ENCODE measurements around the gene DCUN1D3.

The DCUN1D3 gene

GRCh38 chr16:20918486-20919239 lies 18.5 kb upstream of the DCUN1D3 start:
- DNase-seq (ENCODE audit: low read depth in 2 of 2): no peak

DNA sequence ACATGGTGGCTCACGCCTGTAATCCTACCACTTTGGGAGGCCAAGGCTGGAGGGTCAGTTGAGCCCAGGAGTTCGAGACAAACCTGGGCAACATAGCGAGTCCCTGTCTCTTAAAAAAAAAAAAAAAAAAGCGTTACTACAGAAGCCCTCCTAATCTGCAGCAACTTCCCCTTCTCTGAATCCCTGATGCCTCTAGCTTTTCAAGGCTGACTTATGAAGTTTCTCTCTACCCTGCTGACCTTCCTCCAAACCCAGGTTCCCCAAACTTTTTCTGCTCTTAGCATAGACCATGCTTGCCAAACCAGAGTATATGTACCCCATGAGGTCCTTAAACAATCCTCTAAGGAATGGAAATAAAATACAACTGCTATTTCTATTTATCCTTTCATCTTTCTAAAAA lies 16.8 kb upstream of the DCUN1D3 start:
- no peak for DNase-seq (ENCODE audit: low read depth in 2 of 2)

DNA sequence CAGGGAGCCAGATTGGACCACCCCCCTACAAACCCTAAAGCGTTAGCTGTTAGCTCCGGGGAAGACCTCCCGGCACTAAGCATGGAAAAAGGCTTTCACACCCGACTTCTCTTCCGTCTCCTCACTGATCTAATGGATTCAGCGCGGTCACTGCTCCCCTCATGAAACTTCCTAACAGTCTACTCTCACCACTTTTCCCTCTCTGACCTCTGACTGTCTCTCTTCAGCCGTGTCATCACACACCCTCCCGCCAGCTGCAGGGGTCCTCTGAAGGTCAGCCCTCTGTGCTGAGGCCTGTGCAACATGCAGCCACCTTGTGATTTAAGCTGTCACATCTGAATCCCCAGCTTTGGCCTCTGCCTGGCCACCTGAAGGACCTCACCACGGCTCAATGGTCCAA lies 16.1 kb upstream of the DCUN1D3 start:
- no peak for DNase-seq (ENCODE audit: low read depth in 2 of 2)

DNA sequence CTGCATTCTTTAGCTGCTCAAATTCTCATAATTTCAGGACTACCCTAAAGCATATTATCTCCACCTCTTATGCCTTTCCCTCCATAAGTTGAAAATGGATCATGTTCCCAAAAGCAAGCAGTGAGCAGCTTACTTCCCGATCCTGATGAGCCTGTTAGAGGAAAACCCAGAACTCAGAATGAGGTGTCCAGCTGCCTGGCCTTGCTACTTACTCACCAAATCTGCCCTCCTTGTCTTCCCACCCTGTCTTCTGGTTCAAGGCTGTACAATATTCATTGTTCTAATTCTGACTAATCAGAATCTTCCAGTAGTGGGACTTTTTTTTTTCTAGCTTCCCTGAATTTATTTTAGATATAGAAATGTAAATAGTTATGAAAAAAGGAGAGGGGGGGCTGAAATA lies 11.2 kb upstream of the DCUN1D3 start:
- DNase-seq (ENCODE audit: low read depth in 2 of 2): no peak

DNA sequence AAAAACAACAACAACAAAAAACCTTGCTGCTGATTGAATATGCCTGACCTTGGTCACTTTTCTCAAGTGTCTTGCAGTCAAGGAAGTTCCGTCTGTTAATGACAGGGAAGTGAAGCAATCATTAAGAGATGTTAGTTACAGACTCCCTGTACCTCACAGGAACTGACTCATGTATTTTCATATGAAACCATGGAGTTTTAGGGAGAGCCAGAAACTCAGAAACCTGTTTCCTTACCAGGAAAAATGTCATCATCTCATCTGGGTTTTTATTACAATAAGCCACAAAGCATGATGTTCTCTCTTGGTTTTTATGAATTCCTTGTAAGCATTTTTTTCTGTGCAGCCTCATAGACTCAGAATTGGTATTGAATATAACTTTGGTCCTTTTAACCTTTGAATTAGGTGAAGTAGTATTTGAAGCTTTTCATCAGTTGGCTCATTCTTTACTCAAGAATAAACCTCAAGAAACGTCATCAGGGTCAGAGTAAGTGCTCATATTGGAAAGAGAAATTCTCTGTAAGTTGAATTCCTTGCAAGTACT lies 10.7 kb upstream of the DCUN1D3 start:
- DNase-seq (ENCODE audit: low read depth in 2 of 2): no peak

DNA sequence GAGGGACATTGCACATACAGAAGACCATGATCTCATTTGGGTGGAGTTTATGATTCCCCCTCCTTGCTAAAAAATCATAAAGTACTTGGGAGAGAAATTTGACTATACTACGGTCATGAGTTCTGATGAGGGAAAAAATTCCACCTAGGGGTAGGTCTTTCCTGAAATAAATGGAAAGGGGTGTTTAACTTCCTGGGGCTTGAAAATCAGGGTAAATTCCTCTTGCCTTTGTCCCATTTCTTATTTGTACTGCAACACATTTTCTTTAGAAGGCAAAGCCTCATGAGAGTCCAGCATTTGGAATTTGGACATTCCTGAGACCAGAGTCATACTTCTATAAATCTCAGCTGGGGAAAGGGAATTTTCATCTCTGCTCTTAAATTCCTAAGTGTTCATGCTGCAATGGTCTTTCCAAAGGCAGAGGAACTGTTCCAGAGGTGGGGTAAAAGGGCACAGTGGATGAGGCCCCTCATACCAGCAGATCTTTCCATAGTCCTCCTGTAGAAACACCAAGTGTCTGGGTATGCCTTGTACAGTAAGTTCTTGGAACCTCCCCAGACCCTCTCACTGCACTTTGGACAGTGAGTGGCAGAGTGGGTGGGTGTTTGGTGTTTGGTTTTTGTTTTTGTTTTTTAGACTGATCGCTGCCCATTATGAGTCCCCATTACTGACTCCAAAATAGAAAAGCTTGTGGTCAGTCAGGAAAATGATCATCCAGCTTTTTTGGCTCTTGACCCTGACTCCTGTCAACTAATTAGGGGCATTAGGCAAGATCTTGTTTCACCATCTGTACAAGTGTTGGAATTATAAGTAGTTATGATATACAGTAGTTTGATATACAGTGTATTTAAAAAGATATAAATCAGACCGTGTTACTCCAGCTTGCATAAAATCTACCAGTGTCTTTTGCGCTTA lies 6.4 kb upstream of the DCUN1D3 start:
- DNase-seq (ENCODE audit: low read depth in 2 of 2): no peak

DNA sequence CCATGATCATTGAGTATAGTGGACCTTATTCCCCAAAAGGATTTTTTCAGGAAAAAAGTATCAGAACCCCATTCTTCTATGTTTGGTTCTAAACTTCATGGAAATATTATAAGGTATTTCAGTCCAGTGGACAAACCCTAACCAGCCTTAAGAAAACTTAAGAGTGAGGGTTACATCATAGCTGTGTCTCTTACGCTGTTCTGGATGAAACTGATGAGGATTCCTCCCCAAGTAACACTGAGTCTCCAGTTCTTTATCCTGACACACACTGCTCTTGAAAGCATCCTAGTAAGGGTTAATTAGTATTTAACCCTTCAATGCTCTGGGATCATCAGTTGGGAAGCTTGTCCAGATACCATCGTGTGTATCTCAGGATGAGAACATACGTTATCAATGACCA lies 5.4 kb upstream of the DCUN1D3 start:
- DNase-seq (ENCODE audit: low read depth in 2 of 2): no peak

DNA sequence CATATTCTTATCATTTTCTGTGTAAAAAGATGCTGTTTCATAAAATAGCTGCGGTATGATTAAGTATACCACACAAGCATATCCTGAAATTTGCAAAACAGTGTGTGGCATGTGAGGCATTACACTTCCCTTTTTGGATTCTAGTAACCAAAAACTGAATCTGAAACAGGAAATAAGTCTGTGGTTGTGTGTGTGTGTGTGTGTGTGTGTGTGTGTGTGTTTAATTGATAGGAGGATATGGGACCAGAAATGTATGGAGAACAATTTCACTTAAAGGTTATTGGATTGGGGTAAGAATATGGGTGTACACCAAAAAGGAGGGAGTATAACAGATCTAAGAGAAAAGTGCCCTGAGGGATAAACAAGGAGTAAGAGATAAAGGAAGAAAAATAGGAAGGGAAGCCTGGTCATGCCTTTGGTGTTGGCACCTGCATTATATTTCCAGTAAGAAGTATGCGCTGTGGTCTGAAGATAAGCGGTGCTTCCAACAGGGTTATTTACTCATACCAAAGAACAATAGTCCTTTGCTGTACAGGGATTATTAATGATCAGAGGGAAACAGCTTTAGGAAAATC lies 4.4 kb upstream of the DCUN1D3 start:
- DNase-seq (ENCODE audit: low read depth in 2 of 2): no peak

DNA sequence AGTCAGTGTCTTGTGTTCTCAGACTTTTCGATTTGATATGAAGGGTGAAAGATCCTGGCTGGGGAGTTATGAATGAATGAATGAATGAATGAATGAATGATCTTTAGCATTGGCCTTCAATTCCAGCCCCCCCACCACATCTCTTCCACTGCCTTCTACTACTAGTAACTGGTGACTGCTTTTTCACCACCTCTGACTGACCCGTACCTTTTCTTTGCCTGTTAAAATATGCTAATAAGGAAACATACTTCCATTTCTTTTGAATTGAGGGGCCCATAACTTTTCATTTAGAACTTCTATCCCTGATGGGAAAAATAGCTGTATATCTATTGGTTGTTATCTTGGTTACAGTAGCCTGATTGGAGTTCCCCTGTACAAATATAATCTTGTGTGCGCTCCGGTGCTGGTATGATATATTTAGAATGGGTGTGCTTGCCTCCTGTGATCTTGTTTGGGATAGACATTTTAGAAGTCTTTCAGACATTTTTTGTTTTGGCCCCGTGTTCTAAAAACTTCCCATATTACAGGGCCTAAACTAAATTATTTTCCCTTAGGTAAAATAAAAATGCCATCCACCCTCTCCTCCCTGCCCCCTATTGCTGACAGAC lies 3.8 kb upstream of the DCUN1D3 start:
- DNase-seq (ENCODE audit: low read depth in 2 of 2): no peak

GRCh38 chr16:20903116-20903898 lies 3.1 kb upstream of the DCUN1D3 start:
- DNase-seq (ENCODE audit: low read depth in 2 of 2): no peak

DNA sequence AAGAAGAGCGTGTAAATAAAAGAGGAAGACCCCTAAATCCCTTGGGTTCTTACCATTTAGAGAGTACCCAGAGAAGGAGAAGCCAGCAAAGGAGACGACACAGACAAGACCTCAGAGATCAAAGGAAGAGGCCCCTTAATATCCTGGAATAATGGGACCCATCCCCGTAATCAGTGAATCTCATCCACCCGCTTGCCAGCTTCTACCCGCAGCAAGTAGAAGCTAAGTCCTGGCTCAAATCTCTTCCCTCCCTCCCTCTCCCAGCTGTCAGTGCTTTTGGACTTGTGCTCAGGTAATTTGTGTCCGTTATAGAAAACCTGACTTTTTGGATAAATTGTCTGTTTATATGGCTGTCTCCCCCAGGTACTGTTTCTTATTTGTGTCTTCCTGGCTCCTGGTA lies 2.3 kb upstream of the DCUN1D3 start:
- DNase-seq (ENCODE audit: low read depth in 2 of 2): no peak

GRCh38 chr16:20901436-20902112 lies 1.4 kb upstream of the DCUN1D3 start:
- DNase-seq (ENCODE audit: low read depth in 2 of 2): peak in 1 of 2 donors; percentile 1

DNA sequence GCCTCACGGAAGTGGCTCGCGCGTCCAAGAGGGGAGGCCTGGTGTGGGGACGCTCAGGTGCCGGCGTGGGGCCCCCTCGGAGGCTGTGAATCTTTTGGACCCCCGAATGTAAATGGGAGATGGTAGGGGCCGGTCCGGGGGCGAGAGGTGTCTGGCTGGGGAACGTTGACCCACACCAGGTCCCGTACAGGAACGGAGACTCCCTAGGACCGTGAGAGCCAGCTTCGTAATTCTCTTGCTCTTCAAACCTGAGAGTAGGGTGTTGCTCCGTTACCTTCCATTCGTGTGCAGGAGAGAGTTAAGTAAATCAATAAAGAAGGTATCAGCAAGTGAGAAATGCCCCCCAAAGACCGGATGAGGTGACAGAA lies 894 bp upstream of the DCUN1D3 start:
- DNase-seq (ENCODE audit: low read depth in 2 of 2): no peak

- DNase-seq (ENCODE audit: low read depth in 2 of 2): no peak
Measured at GRCh38 chr16:20899477-20900298, 470 bp downstream of the DCUN1D3 start.

DNA sequence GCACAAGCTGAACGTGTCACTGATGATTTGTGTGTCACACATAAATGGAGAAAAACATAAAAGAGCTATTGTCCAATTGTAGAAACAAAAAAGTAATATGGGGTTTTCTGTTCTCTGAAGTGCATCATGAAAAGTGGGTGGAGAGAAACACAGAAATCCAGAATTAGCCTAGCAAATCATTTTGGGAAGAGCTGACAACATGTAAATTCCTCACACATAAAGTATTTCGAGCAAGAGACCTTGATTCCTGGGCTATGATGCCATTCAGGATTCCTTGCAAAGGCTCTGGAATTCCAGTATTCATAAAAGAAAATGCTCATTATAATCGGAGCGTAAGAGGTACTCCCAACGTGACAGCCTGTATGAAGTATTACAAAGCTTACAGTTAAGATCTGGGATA lies 1.1 kb downstream of the DCUN1D3 start:
- DNase-seq (ENCODE audit: low read depth in 2 of 2): no peak

- no peak for DNase-seq (ENCODE audit: low read depth in 2 of 2)
Measured at GRCh38 chr16:20897922-20898321, 2.2 kb downstream of the DCUN1D3 start.

GRCh38 chr16:20897253-20897897 lies 2.8 kb downstream of the DCUN1D3 start:
- no peak for DNase-seq (ENCODE audit: low read depth in 2 of 2)

DNA sequence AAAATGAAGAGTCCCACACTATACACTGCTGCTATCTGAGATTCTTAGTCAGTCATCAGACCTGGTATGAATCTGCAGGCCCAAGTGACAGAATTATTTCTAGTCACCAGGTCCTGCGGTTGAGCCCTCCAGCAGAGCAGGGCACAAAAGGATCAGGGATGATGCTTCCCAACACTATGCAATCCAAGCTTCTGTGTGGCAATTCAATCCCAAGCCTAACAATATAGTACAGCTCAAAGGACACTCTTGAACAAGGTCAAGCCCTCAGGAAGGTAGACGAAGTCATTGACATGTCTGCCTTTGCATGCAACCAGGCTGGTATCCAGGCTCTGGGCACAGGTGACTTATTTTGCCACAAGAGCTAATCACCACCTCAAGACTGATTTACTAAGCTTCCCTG lies 5.8 kb downstream of the DCUN1D3 start:
- DNase-seq (ENCODE audit: low read depth in 2 of 2): no peak

- DNase-seq (ENCODE audit: low read depth in 2 of 2): no peak
Measured at GRCh38 chr16:20889625-20890275, 10.4 kb downstream of the DCUN1D3 start.
